ENCODE data around the gene WASL. TPM values are rescaled to one million over a fixed set of nuclear protein-coding genes. Genes with fewer than 3 reads are reported as not detected.

WASL gene
- total and polyA plus RNA-seq, 10 of the 15 experiments (the other 5 are each of a cell fraction or from before 2014, with no cell fraction given): 2.0 to 6.4 (median 3.5) TPM

GRCh38 chr7:123723913-123724312 is 24.9 kb downstream of the WASL start:
- DNase-seq (ENCODE audit: low read depth, low spot score) (no peak), FAIRE-seq (no peak), ATAC-seq (no peak)
- intact Hi-C loops (cut with micrococcal nuclease; ENCODE audit: unreplicated experiment) (loop anchor here (2.0 kb wide), 1 partner anchor 15 kb away; no protein-coding TSS in a partner anchor), in situ Hi-C loops (cut with MboI) (no loop called here)
- peaks cover 80% of the 10 kb centered on the region for H3K79me2 ChIP-seq (ENCODE audit: control insufficient read depth, insufficient read depth, low read length)
- no peak overlapping the region for H3K27ac ChIP-seq (ENCODE audit: control insufficient read depth, insufficient read depth)
- no peaks in the 10 kb centered on the region for H3K27me3 ChIP-seq (replicated peaks in 1 of 2; ENCODE audit: control insufficient read depth in 2 of 2, insufficient read depth in 2 of 2, low read length in 1 of 2)
- POLR2A ChIA-PET: interaction anchor here (1.2 to 1.6 kb wide), 4 partner anchors 9 to 32 kb away, joined by 4 to 7 read pairs (median 5); partner anchors contain the start of gene WASL
- TF ChIP-seq, protein P1, sequence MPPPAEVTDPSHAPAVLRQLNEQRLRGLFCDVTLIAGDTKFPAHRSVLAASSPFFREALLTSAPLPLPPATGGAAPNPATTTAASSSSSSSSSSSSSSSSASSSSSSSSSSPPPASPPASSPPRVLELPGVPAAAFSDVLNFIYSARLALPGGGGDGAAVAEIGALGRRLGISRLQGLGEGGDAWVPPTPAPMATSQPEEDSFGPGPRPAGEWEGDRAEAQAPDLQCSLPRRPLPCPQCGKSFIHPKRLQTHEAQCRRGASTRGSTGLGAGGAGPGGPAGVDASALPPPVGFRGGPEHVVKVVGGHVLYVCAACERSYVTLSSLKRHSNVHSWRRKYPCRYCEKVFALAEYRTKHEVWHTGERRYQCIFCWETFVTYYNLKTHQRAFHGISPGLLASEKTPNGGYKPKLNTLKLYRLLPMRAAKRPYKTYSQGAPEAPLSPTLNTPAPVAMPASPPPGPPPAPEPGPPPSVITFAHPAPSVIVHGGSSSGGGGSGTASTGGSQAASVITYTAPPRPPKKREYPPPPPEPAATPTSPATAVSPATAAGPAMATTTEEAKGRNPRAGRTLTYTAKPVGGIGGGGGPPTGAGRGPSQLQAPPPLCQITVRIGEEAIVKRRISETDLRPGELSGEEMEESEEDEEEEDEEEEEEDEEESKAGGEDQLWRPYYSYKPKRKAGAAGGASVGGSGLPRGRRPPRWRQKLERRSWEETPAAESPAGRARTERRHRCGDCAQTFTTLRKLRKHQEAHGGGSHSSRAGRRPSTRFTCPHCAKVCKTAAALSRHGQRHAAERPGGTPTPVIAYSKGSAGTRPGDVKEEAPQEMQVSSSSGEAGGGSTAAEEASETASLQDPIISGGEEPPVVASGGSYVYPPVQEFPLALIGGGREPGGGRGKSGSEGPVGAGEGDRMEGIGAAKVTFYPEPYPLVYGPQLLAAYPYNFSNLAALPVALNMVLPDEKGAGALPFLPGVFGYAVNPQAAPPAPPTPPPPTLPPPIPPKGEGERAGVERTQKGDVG (CRISPR knock-in tag; IDR thresholded peaks at IDR 0.05): no peak
- TF ChIP-seq HCFC1 (IDR thresholded peaks at IDR 0.05; ENCODE audit: low read length): no peak
- TF ChIP-seq TCF3 (IDR thresholded peaks at IDR 0.05; ENCODE audit: borderline replicate concordance, insufficient read depth, low read depth, low read length): no peak
- no peak for TF ChIP-seq DPF2 (IDR thresholded peaks at IDR 0.05)
- TF ChIP-seq, protein P2, sequence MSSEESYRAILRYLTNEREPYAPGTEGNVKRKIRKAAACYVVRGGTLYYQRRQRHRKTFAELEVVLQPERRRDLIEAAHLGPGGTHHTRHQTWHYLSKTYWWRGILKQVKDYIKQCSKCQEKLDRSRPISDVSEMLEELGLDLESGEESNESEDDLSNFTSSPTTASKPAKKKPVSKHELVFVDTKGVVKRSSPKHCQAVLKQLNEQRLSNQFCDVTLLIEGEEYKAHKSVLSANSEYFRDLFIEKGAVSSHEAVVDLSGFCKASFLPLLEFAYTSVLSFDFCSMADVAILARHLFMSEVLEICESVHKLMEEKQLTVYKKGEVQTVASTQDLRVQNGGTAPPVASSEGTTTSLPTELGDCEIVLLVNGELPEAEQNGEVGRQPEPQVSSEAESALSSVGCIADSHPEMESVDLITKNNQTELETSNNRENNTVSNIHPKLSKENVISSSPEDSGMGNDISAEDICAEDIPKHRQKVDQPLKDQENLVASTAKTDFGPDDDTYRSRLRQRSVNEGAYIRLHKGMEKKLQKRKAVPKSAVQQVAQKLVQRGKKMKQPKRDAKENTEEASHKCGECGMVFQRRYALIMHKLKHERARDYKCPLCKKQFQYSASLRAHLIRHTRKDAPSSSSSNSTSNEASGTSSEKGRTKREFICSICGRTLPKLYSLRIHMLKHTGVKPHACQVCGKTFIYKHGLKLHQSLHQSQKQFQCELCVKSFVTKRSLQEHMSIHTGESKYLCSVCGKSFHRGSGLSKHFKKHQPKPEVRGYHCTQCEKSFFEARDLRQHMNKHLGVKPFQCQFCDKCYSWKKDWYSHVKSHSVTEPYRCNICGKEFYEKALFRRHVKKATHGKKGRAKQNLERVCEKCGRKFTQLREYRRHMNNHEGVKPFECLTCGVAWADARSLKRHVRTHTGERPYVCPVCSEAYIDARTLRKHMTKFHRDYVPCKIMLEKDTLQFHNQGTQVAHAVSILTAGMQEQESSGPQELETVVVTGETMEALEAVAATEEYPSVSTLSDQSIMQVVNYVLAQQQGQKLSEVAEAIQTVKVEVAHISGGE (CRISPR knock-in tag; IDR thresholded peaks at IDR 0.05): no peak
- no peak for TF ChIP-seq CREB1 (IDR thresholded peaks at IDR 0.05; ENCODE audit: low read depth)
- TF ChIP-seq HDGF (IDR thresholded peaks at IDR 0.05): no peak
- TF ChIP-seq TBL1XR1 (IDR thresholded peaks at IDR 0.05; ENCODE audit: low read depth, low read length): no peak
- TF ChIP-seq GABPA (IDR thresholded peaks at IDR 0.05; ENCODE audit: low read depth): no peak
- no peak for TF ChIP-seq ESRRA (IDR thresholded peaks at IDR 0.05; ENCODE audit: low read length)
- TF ChIP-seq RAD51 (IDR thresholded peaks at IDR 0.05): no peak
- no peak for TF ChIP-seq SMARCA5 (IDR thresholded peaks at IDR 0.05)
- no peak for TF ChIP-seq MEF2B (IDR thresholded peaks at IDR 0.05; ENCODE audit: partially characterized antibody, poor library complexity, severe bottlenecking)
- TF ChIP-seq ASH2L (IDR thresholded peaks at IDR 0.05; ENCODE audit: borderline replicate concordance, low read depth): no peak
- TF ChIP-seq NR2C1 (IDR thresholded peaks at IDR 0.05): no peak
- no peak for TF ChIP-seq IRF4 (IDR thresholded peaks at IDR 0.05; ENCODE audit: low read depth, low read length)
- TF ChIP-seq POLR2AphosphoS2 (IDR thresholded peaks at IDR 0.05; ENCODE audit: low read depth, low read length): no peak
- H3K36me3 ChIP-seq (ENCODE audit: control insufficient read depth in 2 of 2, insufficient read depth in 2 of 2, low read length in 1 of 2): peaks cover 0 to 5% of the 10 kb centered on the region in 2 experiments; a peak in 1 of 4 replicates
- SMC1A ChIA-PET (ENCODE audit: uncharacterized antibody, unreplicated experiment): interaction anchor here (0.7 to 1.6 kb wide), 7 partner anchors 8 to 212 kb away, joined by 3 to 6 read pairs (median 3); no protein-coding TSS in a partner anchor
- 99% methylated on average over 3 of the region's 3 CpGs for whole genome bisulfite sequencing (ENCODE audit: insufficient coverage, insufficient replicate concordance, low lambda C conversion rate, missing lambda C conversion rate)
- H3K4me1 ChIP-seq (ENCODE audit: control insufficient read depth, insufficient read depth, low read length): peaks cover 17% of the 10 kb centered on the region; the same call in 1 of the 2 replicates
- H3K9me3 ChIP-seq (replicated peaks; ENCODE audit: control insufficient read depth, insufficient read depth, low read length): no peaks in the 10 kb centered on the region
- no peaks in the 10 kb centered on the region for H4K20me1 ChIP-seq (ENCODE audit: control insufficient read depth, insufficient read depth)
- CTCF ChIA-PET: interaction anchor here (0.9 to 1.9 kb wide), 9 partner anchors 22 to 185 kb away, joined by 3 to 6 read pairs (median 3); partner anchors contain the start of gene WASL
- BruUV-seq (replicated peaks): no TSS peak
- H3K4me3 ChIP-seq: no peak overlapping the region
- no peak overlapping the region for H2AFZ ChIP-seq (ENCODE audit: control insufficient read depth, low read depth, low read length)
- RAD21 ChIA-PET (ENCODE audit: unreplicated experiment): interaction anchor here (0.8 to 1.4 kb wide), 2 partner anchors 20 to 25 kb away, joined by 3 read pairs; partner anchors contain the start of gene WASL
- H3K9ac ChIP-seq (ENCODE audit: control insufficient read depth, insufficient read depth, low read length): no peak overlapping the region
- H3K4me2 ChIP-seq (ENCODE audit: control insufficient read depth, insufficient read depth): no peak overlapping the region
